KMS-11 (cell line): ENCODE measurements around the gene SMAD3.
A peak's percentile ranks its signal among the peaks of the same experiment; 100 is the strongest.

Experiments
- H2AFZ ChIP-seq: fragments of 200-600 bp; sonication (generic); 2 replicates; pipeline ENCODE4 v1.6.1; 2016; ENCODE audit warnings: antibody characterized with exemption, mixed run types, low read depth
- H3K27ac ChIP-seq: fragments of 200-600 bp; sonication (generic); 2 replicates; pipeline ENCODE4 v1.6.1; 2016; ENCODE audit warnings: mild to moderate bottlenecking, mixed run types
- H3K27me3 ChIP-seq: fragments of 200-600 bp; sonication (generic); 2 replicates; pipeline ENCODE4 v1.6.1; 2017; ENCODE audit warnings: mild to moderate bottlenecking, low read depth, mixed run types, moderate library complexity; ENCODE audit not compliant: insufficient read depth
- H3K36me3 ChIP-seq: fragments of 200-600 bp; sonication (generic); 2 replicates; pipeline ENCODE4 v1.6.1; 2017; ENCODE audit warnings: mild to moderate bottlenecking, mixed run types; ENCODE audit not compliant: insufficient read depth
- H3K4me1 ChIP-seq: fragments of 200-600 bp; sonication (generic); 2 replicates; pipeline ENCODE4 v1.6.1; 2016; ENCODE audit warnings: mild to moderate bottlenecking, low read depth, mixed run types; ENCODE audit not compliant: poor library complexity, severe bottlenecking
- H3K4me2 ChIP-seq: fragments of 200-600 bp; sonication (generic); 2 replicates; pipeline ENCODE4 v1.7.0; 2016; ENCODE audit warnings: mild to moderate bottlenecking, mixed run types
- H3K4me3 ChIP-seq: fragments of 200-600 bp; sonication (generic); IDR thresholded peaks from 2 replicates; pipeline ENCODE4 v1.6.1; 2017; ENCODE audit warnings: low read depth, low read length, mixed read lengths; ENCODE audit not compliant: insufficient read depth
- H3K79me2 ChIP-seq: fragments of 200-600 bp; sonication (generic); 2 replicates; pipeline ENCODE4 v1.6.1; 2016; ENCODE audit warnings: low read depth, mixed run types; ENCODE audit not compliant: insufficient read depth
- H3K9ac ChIP-seq: fragments of 200-600 bp; sonication (generic); 2 replicates; pipeline ENCODE4 v1.6.1; 2016; ENCODE audit warnings: mild to moderate bottlenecking, mixed run types
- H4K20me1 ChIP-seq: fragments of 200-600 bp; sonication (generic); 2 replicates; pipeline ENCODE4 v1.6.1; 2016; ENCODE audit warnings: mild to moderate bottlenecking, mixed run types; ENCODE audit not compliant: insufficient read depth
- TF ChIP-seq, protein P1 (sequence below): fragments of 200-600 bp; sonication (generic); conservative IDR thresholded peaks from 2 replicates; pipeline ENCODE4 v1.6.1; 2017; ENCODE audit warnings: low read depth, mild to moderate bottlenecking, antibody characterized with exemption, low read length, moderate library complexity, mixed read lengths

The SMAD3 gene

DNA sequence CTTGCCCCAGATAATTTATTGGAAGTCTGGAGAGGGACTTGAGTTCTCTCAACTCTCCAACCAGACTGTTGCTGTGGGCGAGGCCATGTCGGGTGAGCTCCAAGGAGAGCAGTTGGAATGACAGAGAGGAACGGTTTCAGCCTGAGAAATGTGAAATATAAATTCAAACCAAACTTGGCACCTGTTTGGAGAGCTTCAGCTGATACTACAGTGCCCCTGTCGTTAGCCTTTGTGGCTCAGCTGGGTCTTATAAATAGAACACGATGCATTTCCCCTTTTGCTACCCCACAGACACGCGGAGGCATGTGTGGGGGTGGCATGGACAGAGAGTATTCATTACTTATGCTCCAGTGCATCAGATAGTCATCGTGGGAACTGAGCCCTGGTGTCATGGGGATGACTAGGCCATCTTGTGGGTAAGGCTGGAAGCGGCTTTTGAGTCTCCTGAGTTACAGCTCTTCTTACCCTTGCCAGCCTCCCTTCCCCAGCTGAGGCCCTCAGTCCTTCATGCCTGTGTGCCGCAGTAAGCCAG, 15.6 kb downstream of the SMAD3 start:
- Histone ChIP-seq H3K4me1 (peaks cover 63% of the 10 kb centered on the region), H3K27me3 (no peaks in the 10 kb centered on the region), H3K4me3 (no peak overlapping the region), H3K36me3 (no peaks in the 10 kb centered on the region), H2AFZ (peak overlapping the region; percentile 0; the same call in 1 of the 2 replicates), H4K20me1 (no peaks in the 10 kb centered on the region), H3K79me2 (no peaks in the 10 kb centered on the region), H3K4me2 (peak overlapping the region; percentile 43; the same call in 1 of the 2 replicates), H3K27ac (peak overlapping the region; percentile 24; the same call in 1 of the 2 replicates), H3K9ac (peak overlapping the region; percentile 26; the same call in 1 of the 2 replicates)
- TF ChIP-seq, protein P1, sequence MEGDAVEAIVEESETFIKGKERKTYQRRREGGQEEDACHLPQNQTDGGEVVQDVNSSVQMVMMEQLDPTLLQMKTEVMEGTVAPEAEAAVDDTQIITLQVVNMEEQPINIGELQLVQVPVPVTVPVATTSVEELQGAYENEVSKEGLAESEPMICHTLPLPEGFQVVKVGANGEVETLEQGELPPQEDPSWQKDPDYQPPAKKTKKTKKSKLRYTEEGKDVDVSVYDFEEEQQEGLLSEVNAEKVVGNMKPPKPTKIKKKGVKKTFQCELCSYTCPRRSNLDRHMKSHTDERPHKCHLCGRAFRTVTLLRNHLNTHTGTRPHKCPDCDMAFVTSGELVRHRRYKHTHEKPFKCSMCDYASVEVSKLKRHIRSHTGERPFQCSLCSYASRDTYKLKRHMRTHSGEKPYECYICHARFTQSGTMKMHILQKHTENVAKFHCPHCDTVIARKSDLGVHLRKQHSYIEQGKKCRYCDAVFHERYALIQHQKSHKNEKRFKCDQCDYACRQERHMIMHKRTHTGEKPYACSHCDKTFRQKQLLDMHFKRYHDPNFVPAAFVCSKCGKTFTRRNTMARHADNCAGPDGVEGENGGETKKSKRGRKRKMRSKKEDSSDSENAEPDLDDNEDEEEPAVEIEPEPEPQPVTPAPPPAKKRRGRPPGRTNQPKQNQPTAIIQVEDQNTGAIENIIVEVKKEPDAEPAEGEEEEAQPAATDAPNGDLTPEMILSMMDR = no peak

DNA sequence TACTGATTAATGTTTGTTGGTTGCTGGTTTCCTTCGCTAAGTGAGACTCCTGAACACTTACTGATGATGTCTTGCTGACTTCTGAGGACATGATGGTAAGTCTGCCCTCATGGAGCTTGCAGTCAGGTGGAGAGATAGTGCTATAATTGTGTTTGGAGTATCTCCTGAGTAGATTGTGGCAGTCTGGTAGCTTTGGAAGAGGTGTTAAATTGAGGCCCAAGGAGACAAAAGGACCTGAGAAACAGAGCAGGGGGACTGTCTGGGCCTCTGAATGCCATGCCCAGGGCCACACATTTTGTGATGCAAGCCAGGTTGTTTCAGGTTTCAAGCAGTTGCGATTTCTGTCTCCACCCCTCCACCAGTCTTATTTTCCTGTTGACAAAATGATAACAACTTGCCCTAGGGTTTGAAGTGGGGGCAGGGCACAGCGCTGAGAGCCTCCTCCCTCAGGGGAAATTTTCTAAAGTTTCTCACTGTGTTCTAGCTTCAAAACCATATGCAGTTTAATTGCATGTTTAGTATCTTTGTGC, 16.7 kb downstream of the SMAD3 start:
- H2AFZ ChIP-seq = no peak overlapping the region
- no peaks in the 10 kb centered on the region for H3K79me2 ChIP-seq
- H3K27ac ChIP-seq = peak overlapping the region; percentile 21; the same call in 1 of the 2 replicates
- peaks cover 74% of the 10 kb centered on the region for H3K4me1 ChIP-seq
- H4K20me1 ChIP-seq = no peaks in the 10 kb centered on the region
- peak overlapping the region; percentile 43 for H3K4me2 ChIP-seq
- no peaks in the 10 kb centered on the region for H3K36me3 ChIP-seq
- TF ChIP-seq, protein P1 = no peak
- H3K4me3 ChIP-seq = no peak overlapping the region
- no peaks in the 10 kb centered on the region for H3K27me3 ChIP-seq
- H3K9ac ChIP-seq = no peak overlapping the region

DNA sequence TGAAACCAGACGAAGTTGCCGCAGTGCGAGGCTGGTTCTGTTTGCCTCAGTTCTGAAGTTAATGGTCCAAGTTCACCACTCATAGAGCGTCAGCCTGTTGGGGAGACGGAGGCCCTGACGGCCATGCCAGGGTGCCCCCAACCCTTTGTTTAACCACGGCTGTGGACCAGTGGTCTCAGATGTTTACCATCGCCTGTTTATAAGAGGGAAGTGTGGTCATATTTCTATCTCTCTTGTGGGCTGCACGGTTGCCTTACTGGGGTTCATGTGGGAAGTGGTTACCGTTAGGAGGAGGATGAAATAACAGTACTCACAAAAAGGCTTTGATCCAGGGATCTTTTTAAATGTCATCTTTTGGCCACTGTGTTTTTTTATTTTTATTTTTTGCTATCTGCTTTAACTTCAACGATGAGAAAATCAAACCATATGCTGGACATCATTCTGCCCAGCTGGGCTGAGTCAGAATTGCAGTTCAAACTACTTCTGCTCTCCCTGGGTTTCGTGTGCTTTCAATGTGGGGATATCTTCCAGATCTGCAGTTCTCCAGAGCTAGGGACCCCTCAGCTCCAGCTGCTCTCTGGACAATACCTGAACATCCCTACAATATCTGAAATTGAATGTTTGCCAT, 17.8 kb downstream of the SMAD3 start:
- Histone ChIP-seq H4K20me1 (no peaks in the 10 kb centered on the region), H3K9ac (no peak overlapping the region), H3K27me3 (no peaks in the 10 kb centered on the region), H3K4me2 (peak overlapping the region; percentile 43; the same call in 1 of the 2 replicates), H3K4me1 (peaks cover 86% of the 10 kb centered on the region), H3K27ac (no peak overlapping the region), H2AFZ (no peak overlapping the region), H3K4me3 (no peak overlapping the region), H3K36me3 (no peaks in the 10 kb centered on the region), H3K79me2 (no peaks in the 10 kb centered on the region)
- TF ChIP-seq, protein P1 = no peak

DNA sequence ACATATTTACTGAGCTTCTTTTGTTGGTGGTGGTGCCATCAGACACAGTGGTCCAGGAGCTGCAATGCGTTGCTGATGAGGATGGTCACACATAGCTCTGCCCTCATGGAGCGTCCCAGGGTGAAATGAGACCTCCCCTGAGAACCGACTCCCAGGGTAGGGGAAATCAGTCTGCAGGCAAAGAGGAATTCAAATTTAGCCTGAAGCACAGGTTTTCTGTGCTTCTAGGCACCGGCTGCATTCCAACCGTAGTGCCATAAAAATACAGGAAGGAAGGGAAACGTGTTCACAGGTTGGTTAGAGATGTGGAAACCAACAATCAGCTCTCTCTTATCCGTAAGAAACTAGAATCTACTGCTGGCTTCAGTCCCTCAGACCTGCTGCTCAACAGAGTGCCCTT, 19.2 kb downstream of the SMAD3 start:
- Histone ChIP-seq H3K4me3 (no peak overlapping the region), H3K27me3 (no peaks in the 10 kb centered on the region), H3K27ac (no peak overlapping the region), H3K36me3 (no peaks in the 10 kb centered on the region), H3K4me1 (peaks cover 87% of the 10 kb centered on the region), H2AFZ (no peak overlapping the region), H3K4me2 (peak overlapping the region; percentile 88), H4K20me1 (no peaks in the 10 kb centered on the region), H3K79me2 (no peaks in the 10 kb centered on the region), H3K9ac (no peak overlapping the region)
- TF ChIP-seq, protein P1 = no peak
